HG03439 (cell line): ENCODE results near the gene CILP.
"Not testable (repeated sequence)": the region's sequence is repeated elsewhere in the genome, so short reads cannot be mapped to it uniquely, and the experiment has no call there.

Experiments used
- ATAC-seq: cut with Tn5 transposase; IDR thresholded peaks from one replicate; pipeline ENCODE4 v1.9.1; 2021; ENCODE audit warnings: mild to moderate bottlenecking, moderate library complexity; ENCODE audit not compliant: unreplicated experiment

CILP gene

DNA sequence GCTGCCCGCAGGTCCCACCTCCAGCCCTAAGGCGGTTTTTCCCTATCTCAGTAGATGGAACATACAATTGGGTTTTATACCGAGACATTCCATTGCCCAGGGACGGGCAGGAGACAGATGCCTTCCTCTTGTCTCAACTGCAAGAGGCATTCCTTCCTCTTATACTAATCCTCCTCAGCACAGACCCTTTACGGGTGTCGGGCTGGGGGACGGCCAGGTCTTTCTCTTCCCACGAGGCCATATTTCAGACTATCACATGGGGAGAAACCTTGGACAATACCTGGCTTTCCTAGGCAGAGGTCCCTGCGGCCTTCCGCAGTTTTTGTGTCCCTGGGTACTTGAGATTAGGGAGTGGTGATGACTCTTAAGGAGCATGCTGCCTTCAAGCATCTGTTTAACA lies 15.6 kb upstream of the CILP start:
- not testable (repeated sequence) for ATAC-seq

DNA sequence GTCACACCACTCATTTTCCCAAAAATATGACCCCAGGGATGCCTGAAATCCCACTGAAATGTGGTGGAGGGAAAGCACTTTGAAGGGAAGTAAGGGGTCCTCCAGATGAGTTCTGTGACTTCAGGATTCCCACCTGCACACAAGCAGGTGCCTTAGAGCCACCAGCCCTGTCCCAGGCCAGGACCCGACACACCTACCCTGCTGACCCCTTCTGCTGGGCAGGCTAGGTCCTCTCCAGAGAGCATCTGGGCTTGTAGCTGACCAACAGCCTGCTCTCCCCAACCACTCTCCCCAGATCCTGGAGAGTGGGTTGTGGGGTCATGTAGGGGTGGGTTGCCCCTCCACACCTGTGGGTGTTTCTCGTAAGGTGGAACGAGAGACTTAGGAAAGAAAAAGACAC lies 14.9 kb upstream of the CILP start:
- ATAC-seq, result no peak

DNA sequence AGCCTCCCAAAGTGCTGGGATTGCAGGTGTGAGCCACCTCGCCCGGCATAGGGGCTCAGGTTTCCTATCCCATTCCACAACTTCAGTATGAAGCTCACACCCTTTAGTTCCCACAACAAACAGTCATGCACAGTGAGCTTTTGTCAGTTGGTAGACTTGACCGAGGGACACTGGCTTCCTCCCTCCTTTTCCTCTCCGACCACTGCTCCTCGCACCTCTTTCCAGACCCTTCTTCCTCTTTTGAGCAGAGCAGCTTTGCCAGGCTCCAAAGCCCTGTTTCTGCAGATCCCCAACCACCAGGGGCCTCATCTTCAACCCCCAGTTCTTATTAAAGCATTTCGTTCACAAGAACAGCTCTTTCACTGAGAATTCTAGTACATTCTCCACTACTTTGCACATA lies 12.7 kb upstream of the CILP start:
- ATAC-seq, result no peak

DNA sequence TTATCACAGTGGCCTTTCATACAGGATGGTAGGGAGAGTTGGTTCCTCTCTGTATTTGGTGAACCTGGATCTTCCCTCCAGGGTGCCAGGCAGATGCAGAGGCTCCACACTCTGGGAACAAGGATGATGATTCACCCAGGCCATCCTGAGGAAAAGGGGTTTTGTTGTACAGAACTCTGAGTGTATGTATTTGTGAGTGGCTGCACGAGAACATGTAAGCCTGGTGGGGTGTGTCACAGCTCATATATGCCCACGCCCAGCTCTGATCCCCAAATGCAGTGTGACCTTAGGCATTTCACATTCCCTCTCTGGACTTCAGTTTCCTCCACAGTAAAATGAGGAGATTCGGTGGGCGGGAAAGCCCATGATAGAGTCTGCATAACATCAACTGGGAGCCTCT lies 11.6 kb upstream of the CILP start:
- ATAC-seq, result no peak

DNA sequence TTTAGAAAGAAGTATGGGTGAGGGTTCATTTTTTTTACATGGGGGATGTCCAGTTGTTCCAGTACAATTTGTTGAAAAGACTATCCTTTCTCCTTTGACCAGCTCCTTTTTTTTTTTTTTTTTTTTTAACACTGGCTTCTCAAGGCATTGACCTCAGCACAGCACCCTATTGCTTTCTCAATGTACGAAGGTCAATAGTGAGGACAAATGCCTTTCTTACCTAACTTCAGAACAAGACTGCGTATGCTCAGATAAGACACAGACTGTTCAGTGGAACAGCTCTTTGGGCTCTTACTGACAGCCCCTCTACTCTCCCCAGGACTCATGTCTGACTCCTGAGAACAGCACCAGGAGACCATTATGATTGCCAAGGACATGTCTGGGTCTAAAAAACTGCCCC lies 10.4 kb upstream of the CILP start:
- ATAC-seq, result no peak

DNA sequence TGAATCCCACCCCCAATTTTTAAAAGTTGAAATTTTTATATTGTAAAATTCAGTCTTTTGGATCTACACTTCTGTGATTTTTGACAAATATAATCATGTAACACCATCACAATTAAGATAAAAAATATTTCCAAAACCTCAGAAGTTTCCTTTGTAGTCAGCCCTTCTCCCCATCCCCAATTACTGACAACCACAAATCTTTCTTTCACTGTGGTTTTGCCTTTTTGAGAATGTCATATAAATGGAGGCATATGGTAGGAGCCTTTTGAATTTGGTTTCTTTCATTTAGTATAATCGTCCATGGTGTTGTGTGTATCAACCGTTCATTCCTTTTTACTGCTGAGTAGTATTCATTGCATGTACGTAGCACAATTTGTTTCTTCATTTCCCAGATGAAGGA lies 7.9 kb upstream of the CILP start:
- no peak for ATAC-seq

DNA sequence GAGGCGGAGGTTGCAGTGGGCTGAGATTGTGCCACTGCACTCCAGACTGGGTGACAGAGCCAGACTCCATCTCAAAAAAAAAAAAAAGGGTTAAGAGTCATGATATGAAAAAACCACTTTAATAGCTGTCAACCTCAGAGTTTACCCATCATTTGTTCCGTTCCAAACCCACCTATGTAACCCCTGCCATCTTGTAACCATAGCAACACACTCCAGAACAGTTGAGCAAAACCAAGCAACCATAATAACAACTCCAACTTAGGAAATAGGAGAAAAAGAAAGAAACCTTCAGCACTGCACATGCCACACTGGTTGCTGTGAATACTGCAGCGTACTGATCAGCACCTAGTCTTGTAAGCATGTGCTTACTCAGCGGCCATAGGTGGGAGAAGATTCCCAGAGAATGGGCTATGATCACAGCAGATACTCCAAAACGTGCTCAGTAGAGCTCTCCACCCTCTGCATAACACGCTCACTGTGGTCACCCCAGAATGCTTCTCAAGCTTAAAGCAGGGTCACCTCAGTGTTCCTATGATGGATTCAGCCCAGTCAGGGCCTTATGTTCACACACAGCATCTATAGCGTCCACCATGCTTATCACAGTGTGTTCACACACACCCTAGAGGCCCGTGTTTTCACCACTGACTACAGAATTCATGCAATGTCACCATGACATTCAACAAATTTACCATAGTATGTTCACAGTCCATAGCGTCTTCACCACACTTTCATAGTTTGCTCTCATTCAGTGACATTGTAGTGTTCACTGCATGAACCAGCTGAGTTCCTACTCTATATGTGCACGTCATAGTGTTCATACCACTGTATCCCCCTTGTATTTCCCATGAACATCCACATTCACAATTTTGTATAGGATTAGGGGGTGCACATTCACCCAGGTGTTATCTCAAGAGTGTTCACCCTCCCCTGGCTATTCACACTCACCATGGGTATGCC lies 6.5 kb upstream of the CILP start:
- no peak for ATAC-seq

DNA sequence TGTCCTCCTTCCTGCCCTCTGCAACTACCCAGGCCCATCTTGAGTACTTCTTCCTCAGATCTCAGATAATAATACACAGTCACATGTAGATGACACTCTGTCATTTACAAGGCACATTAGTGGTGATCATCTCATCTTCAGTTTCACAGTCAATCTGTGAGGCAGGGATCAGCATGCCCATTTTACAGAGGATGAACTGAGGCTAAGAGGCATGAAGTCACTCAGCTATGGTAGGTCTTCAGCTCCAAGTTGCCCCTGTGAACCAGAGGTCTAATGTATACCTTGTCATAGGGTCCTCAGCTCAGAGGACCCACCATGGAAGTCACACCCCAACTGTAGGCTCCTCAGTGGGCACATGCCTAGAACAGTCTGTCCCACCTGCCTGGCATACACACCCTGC lies 4.2 kb upstream of the CILP start:
- no peak for ATAC-seq

DNA sequence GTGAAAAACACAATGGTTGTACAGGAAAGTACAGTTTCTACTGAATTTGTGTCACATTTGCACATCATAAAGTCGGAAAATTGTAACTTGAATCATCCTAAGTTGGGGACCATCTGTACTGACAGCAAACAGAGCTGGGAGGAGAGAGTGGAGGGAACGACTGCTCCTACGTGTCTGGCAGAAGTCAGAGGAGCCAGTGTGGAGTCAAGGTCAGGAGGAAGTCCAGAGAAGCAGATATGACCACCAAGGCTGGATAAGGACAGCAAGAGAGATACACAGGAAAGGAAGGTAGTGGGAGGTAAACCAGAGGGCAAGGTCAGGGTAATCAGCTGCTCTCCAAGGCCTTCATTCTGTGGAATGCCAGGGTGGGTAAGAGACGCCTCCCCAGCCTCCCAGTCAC lies 2.7 kb upstream of the CILP start:
- no peak for ATAC-seq

DNA sequence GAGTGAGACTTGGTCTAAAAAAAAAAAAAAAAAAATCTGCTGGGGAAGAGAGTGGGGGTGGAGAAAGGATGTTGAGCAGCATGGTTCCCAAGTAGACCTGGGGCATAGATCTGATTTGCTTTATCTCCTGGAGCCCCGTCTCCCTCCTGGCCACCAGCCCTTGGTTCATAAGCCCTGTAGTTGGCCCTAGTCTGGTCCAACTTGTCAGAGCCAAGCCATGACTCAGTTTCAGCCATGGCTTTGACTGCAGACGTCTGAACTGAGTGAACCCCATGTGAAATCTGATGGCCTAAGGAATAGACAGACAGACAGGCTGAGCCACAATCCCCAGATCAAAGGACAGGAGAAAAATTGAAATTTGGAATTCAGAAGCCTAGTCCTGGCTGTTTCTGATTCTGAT lies 2.0 kb upstream of the CILP start:
- ATAC-seq, result no peak

DNA sequence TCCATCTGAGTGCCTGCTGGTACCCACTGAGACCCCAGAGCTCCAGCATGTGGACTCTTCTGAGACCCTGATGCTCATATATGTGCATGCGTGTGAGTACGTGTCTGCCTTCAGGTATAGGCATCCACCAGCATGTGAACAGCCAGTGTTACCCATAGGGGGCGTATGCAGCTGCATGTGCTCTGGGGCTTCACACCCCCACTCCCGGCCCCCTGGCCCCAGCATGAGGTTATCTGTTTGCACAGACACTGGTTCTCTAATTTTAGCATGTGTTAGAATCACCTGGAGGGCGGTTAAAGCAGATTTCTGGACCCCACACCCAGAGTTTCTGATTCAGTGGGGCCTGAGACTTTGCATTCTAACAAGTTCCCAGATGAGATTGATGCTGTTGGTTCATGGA lies 824 bp upstream of the CILP start:
- no peak for ATAC-seq

DNA sequence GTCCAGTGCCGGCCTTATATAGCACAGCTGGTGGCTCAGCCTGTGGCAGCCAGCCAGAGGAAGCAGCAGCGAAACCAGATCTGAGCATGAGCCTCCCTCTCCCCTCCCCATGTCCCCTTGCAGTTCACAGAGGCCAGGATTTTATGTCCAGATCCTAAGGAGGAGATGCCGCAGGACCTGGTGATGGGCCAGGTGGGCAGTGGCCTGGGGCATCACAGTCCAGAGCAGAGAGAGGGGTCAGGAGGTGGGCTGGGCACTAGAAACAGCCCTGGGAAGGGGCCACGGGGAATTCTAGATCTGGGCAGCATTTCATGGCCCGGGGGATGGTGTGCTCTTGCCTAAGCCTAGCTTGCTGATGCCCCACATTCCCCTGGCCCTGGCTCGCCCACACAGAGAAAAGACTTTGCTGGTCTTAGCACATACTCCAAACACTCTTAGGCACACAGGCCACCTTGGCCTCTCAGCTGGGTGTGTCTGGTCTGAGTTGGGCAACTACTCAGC lies 259 bp upstream of the CILP start:
- ATAC-seq, result no peak

DNA sequence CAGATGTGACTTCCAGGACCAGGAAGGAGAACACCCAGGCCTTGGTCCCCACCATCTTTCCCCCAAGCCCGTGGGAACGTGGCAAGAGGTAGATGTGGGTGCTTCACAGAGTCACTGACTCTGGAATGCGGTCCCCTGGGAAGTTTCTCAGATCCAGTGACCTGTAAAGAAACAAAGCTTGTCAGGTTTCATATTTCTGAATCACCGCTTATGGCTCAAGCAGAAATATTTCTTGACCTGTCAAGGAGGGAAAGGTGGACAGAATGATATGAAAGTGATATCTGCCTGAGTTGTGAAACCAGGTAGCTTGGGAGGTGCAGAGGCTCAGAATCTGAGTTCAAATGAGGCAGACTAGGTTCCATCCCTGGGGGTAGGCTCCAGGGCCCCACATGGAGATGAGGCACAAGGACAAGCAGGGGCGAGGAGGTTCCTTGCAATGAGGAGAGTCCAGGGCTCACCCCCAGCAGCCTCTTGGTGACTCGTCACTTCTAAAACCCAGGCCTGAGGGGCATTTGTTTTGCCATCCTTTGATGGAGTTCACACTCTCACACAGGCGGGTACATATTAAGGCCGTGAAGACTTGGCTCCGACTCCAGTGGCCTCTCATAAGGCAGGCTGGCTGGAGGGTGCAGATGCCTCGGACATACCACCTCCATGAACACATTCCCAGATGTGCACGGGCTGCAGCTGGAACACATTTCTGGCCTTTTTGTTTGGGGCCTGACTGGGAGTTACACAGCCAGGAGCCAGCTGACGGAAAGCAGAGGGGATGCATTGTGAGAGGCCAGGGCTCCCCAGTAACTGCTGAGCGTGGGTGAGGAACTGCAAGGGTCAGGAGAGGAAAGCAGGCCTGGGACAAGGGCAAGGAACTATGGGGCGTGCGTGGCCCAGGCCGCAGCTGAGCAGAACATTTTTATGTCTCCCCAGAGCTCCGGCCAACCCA lies 1.3 kb downstream of the CILP start:
- ATAC-seq, result no peak

DNA sequence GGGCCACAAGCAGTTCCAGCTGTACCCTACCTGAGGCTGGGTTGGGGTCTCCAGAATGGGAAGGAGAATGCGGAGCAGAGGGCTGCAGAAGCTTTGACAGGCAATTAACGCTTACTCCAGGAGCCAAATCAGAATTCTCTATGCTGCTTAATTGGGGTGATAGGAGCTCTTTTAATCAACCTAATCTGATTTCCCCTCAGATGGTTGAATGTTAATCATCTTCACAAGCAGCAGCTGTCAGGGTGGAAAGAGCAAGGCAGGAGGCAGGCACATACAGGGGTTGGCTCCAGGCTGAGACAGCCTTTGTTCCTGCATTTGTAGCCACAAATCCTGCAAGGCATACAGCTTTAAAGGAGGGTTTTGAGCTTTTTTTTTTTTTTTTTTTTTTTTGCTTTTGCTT lies 2.6 kb downstream of the CILP start:
- ATAC-seq, result no peak

DNA sequence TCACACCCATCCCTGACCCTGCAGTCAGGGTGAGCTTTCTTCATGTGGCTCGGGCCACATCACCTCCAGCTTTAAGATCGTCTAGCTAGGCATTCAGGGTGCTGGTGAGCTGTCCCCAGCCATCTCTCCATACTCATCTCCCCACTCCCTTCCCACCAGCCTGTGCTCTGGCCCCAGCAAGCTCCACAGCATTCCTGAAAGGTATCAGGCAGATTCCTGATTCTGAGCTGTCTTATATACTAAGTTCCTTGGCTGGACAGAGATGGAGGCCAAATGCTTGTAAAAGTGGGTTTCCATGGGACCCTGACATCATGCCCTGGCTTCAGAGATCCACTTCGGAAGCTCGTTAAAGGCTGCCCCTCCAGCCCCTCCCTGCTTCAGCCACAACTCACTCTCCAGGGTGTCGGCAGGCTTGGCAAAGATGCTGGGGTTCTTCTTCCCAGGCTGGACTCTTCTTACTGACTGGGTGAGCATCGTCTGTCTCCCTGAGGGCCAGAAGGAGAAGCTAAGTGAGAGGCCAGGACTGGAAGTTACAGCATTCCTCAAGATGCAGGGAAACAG lies 3.9 kb downstream of the CILP start:
- no peak for ATAC-seq

DNA sequence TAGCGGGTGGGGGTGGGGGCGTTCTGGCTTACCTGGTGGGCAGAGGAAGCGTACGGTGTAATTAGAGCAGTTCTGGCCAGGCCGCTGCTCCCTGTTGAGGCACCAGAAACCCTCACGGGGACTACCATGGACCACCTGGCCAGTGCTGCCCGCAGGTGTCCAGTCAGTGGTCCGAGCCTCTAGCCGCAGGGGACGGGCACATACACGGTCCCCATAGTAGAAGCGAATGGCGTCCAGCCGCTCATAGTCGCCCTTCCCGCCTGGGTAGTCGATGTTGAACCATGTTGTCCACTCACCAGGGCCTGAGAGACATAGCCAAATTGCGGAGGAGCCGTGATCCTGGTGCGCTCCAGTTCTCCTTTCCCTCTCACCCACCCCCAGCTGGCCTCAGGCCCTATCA lies 4.5 kb downstream of the CILP start:
- no peak for ATAC-seq

DNA sequence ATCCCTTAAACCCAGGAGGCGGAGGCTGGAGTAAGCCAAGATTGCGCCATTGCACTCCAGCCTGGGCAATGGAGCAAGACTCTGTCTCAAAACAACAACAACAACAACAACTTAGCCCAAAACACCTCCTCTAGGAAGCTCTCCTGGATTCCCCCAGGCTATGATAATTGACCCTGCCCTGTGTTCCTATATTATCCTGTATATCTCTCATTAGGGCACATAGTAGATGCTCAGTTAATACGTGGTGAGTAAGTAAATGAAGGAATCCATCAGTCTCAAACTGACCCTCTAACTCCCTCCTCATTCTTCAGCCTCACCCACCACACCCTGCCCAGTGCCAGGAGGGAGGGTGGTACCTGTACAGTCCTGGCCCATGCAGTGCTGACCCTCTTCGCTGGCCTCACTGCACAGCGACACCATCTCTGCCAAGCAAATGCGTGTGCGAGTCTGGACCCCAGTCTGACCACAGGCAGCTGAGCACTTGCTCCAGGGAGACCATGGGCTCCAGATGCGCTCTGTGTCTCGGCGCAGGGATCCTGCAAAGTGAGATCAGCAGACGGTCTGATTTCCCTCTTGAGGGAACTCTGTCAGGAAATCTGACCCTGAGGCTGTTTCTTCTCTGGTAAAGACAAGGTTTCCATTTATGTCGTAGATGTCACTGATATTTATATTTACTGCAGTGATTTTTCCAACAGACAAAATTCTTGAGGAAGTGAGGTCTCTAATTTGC lies 6.2 kb downstream of the CILP start:
- no peak for ATAC-seq

DNA sequence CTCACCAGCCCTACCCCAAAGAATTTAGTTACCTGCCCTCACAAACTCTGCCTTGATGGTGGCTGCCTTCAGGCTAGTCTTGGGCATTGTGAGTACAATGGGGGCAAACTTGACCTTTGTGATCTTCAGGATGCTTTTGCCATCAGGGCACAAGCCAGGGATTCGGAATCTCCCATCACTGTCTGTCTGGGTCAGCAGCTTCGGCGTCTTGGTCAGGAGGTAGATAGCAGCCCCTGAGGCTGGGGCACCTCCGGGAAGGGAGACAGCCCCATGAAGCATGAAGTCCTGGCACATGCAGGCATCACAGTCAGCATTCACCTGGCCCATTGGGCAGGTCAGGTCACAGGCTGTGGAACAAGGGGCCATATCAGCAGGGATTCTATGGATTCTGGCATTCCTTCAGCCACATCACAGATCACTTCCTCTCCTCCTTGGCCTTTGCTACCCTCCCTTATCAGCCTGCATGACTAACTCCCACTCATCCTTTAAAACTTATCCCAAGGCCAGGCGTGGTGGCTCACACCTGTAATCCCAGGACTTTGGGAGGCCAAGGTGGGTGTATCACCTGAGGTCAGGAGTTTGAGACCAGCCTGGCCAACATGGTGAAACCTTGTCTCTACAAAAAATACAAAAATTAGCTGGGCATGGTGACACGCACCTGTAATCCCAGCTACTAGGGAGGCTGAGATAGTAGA lies 6.9 kb downstream of the CILP start:
- no peak for ATAC-seq

DNA sequence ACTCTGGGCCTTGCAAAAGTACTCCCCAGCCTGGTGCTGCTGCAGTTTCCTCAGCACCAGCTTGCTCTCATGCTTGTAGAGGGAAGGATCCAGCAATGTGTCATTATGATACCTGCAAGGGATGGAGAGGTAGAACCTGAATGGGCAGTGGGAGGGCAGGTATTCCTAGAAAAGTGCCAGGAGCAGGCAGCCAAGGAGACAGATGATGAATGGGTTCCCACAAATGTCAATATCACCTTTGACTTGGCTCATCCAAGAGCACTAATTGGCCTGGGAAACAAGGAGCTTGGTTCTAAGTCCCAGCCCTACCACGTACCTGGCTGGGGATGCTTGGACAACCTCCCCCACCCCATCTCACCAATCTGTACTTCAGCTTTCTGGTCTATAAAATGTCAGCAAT lies 9.4 kb downstream of the CILP start:
- ATAC-seq, result no peak

DNA sequence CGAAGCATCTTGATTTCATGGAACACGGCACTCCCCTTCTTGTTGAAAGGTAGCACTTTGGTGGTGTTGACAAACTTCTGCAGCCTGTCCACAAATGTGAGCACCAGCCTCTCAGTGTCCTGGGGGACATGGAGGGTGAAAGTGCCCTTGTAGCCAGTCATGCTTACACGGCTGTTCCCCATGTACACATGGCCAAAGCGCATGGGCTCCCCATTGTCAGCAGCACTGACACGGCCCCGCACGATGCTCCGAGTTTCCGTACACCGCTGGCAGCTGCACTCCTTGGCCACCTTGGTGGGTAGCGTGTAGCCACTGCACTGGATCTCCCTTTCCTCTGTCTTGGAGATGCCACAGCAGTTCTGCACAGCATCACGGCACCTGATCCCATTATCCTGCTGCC lies 12.7 kb downstream of the CILP start:
- ATAC-seq, result no peak
